ENCODE measurements around the gene SH3GL3. TPM values are rescaled to one million over a fixed set of nuclear protein-coding genes. Genes with fewer than 3 reads are reported as not detected.

SH3GL3 gene
- total and polyA plus RNA-seq, 2 of the 13 experiments (the other 11 are each of a cell fraction or from before 2014, with no cell fraction given): not detected

- DNase-seq (ENCODE audit: low spot score) (no peak), FAIRE-seq (no peak), ATAC-seq (no peak)
- POLR2A ChIA-PET: no interaction called here
- Histone ChIP-seq H3K9ac (ENCODE audit: insufficient read depth, low read depth, low read length) (no peak overlapping the region), H3K9me3 (ENCODE audit: low read length) (no peaks in the 10 kb centered on the region), H3K36me3 (replicated peaks in 1 of 2; ENCODE audit: control insufficient read depth in 1 of 2, insufficient read depth in 2 of 2, low read length in 2 of 2) (no peaks in the 10 kb centered on the region), H3K4me2 (ENCODE audit: low read depth, low read length) (no peak overlapping the region), H2AFZ (ENCODE audit: low read length) (no peak overlapping the region), H4K20me1 (ENCODE audit: insufficient read depth, low read length) (no peaks in the 10 kb centered on the region), H3K27ac (ENCODE audit: extremely low read length, insufficient read depth, low read length) (no peak overlapping the region), H3K79me2 (ENCODE audit: insufficient read depth, low read length) (no peaks in the 10 kb centered on the region), H3K4me1 (ENCODE audit: insufficient read depth, low read length) (no peaks in the 10 kb centered on the region), H3K27me3 (ENCODE audit: control insufficient read depth in 1 of 2, insufficient read depth in 2 of 2, low read length in 2 of 2) (no peaks in the 10 kb centered on the region), H3K4me3 (replicated peaks in 1 of 3; ENCODE audit: insufficient read depth in 1 of 3, low read depth in 2 of 3, low read length in 3 of 3) (no peak overlapping the region)
- CTCF ChIA-PET (ENCODE audit: low intra/inter-chr PET ratio, low total read pairs): no interaction called here
- in situ Hi-C loops (cut with HindIII; ENCODE audit: extremely low pct_ligation_motif_present, low pct_unique_long_range_greater_than_20kb): no loop called here
- no TSS peak for BruUV-seq (replicated peaks)
- intact Hi-C loops (cut with micrococcal nuclease; ENCODE audit: unreplicated experiment): no loop called here
- TF ChIP-seq SRSF4 (IDR thresholded peaks at IDR 0.05; ENCODE audit: low read depth, low read length, poor library complexity, severe bottlenecking): no peak
- no peak for TF ChIP-seq ZNF713 (CRISPR knock-in tag; IDR thresholded peaks at IDR 0.05)
- no peak for TF ChIP-seq HMGA1 (CRISPR knock-in tag; conservative IDR thresholded peaks at IDR 0.05)
- no peak for TF ChIP-seq ZNF772 (CRISPR knock-in tag; IDR thresholded peaks at IDR 0.05)
- no peak for TF ChIP-seq ZNF318 (CRISPR knock-in tag; IDR thresholded peaks at IDR 0.05)
- TF ChIP-seq ZNF225 (CRISPR knock-in tag; IDR thresholded peaks at IDR 0.05): no peak
- TF ChIP-seq ZNF563 (CRISPR knock-in tag; IDR thresholded peaks at IDR 0.05): no peak
- TF ChIP-seq GMEB1 (CRISPR knock-in tag; IDR thresholded peaks at IDR 0.05; ENCODE audit: borderline replicate concordance): no peak
- TF ChIP-seq ZNF703 (CRISPR knock-in tag; IDR thresholded peaks at IDR 0.05; ENCODE audit: borderline replicate concordance): no peak
- TF ChIP-seq NFIC (IDR thresholded peaks at IDR 0.05; ENCODE audit: low read length): no peak
- TF ChIP-seq SOX6 (IDR thresholded peaks at IDR 0.05): no peak
- TF ChIP-seq SOX6 (CRISPR knock-in tag; IDR thresholded peaks at IDR 0.05): no peak
- TF ChIP-seq TFAP4 (IDR thresholded peaks at IDR 0.05; ENCODE audit: borderline replicate concordance, low read depth): no peak
Observed at GRCh38 chr15:83486363-83486762, 39.2 kb downstream of the SH3GL3 start.

Data from HepG2 (cell line).